ENCODE measurements around the gene USP12. TPM values are rescaled to one million over a fixed set of nuclear protein-coding genes. Genes with fewer than 3 reads are reported as not detected.

USP12 gene
- total and polyA plus RNA-seq, 2 donors from 2014 or later, result 15.0 to 27.5 TPM

- Histone ChIP-seq H3K36me3 (ENCODE audit: control insufficient read depth in 2 of 3, insufficient read depth in 3 of 3, low read length in 3 of 3) (peaks cover 2 to 4% (median 2%) of the 10 kb centered on the region in 3 donors), H3K4me3 (ENCODE audit: low read length in 3 of 3) (no peak overlapping the region), H3K4me1 (ENCODE audit: control insufficient read depth in 2 of 3, insufficient read depth in 2 of 3, low read depth in 1 of 3, low read length in 3 of 3) (no peaks in the 10 kb centered on the region), H3K27ac (ENCODE audit: low read depth in 2 of 2, low read length in 2 of 2) (no peak overlapping the region), H3K27me3 (ENCODE audit: control insufficient read depth, insufficient read depth, low read length) (no peaks in the 10 kb centered on the region), H3K9me3 (ENCODE audit: control insufficient read depth in 2 of 3, insufficient read depth in 1 of 3, low read length in 3 of 3) (no peaks in the 10 kb centered on the region), H3K9ac (ENCODE audit: low read length in 3 of 3) (no peak overlapping the region)
- DNase-seq (no peak), FAIRE-seq (no peak)
- intact Hi-C loops (cut with DNase I), result no loop called here
- no peak for TF ChIP-seq CTCF (IDR thresholded peaks at IDR 0.05; ENCODE audit: borderline replicate concordance, extremely low read depth, insufficient read depth)
Measured at GRCh38 chr13:27088619-27089018, 83.0 kb downstream of the USP12 start.

GRCh38 chr13:27086599-27087265, 84.9 kb downstream of the USP12 start:
- FAIRE-seq (no peak), DNase-seq (no peak)
- Histone ChIP-seq H3K36me3 (ENCODE audit: control insufficient read depth in 2 of 3, insufficient read depth in 3 of 3, low read length in 3 of 3) (peaks cover 2 to 4% (median 3%) of the 10 kb centered on the region in 3 donors), H3K9me3 (ENCODE audit: control insufficient read depth in 2 of 3, insufficient read depth in 1 of 3, low read length in 3 of 3) (no peaks in the 10 kb centered on the region), H3K4me3 (ENCODE audit: low read length in 3 of 3) (no peak overlapping the region), H3K4me1 (ENCODE audit: control insufficient read depth in 2 of 3, insufficient read depth in 2 of 3, low read depth in 1 of 3, low read length in 3 of 3) (no peaks in the 10 kb centered on the region), H3K27me3 (ENCODE audit: control insufficient read depth, insufficient read depth, low read length) (no peaks in the 10 kb centered on the region), H3K27ac (ENCODE audit: low read depth in 2 of 2, low read length in 2 of 2) (no peak overlapping the region), H3K9ac (ENCODE audit: low read length in 3 of 3) (no peak overlapping the region)
- intact Hi-C loops (cut with DNase I), result no loop called here
- no peak for TF ChIP-seq CTCF (IDR thresholded peaks at IDR 0.05; ENCODE audit: borderline replicate concordance, extremely low read depth, insufficient read depth)

- Histone ChIP-seq H3K4me1 (ENCODE audit: control insufficient read depth in 2 of 3, insufficient read depth in 2 of 3, low read depth in 1 of 3, low read length in 3 of 3) (peaks cover 0 to 6% (median 4%) of the 10 kb centered on the region in 3 donors), H3K36me3 (ENCODE audit: control insufficient read depth in 2 of 3, insufficient read depth in 3 of 3, low read length in 3 of 3) (peaks cover 0 to 4% (median 2%) of the 10 kb centered on the region in 3 donors), H3K4me3 (ENCODE audit: low read length in 3 of 3) (no peak overlapping the region), H3K27me3 (ENCODE audit: control insufficient read depth, insufficient read depth, low read length) (no peaks in the 10 kb centered on the region), H3K27ac (ENCODE audit: low read depth in 2 of 2, low read length in 2 of 2) (no peak overlapping the region), H3K9me3 (ENCODE audit: control insufficient read depth in 2 of 3, insufficient read depth in 1 of 3, low read length in 3 of 3) (no peaks in the 10 kb centered on the region), H3K9ac (ENCODE audit: low read length in 3 of 3) (no peak overlapping the region)
- DNase-seq (no peak), FAIRE-seq (no peak)
- intact Hi-C loops (cut with DNase I), result no loop called here
- no peak for TF ChIP-seq CTCF (IDR thresholded peaks at IDR 0.05; ENCODE audit: borderline replicate concordance, extremely low read depth, insufficient read depth)
Measured at GRCh38 chr13:27083183-27083582, 88.4 kb downstream of the USP12 start.
